ENCODE data around the gene RIPK1. TPM values are rescaled to one million over a fixed set of nuclear protein-coding genes. Genes with fewer than 3 reads are reported as not detected.
"Not testable (repeated sequence)": the region's sequence is repeated elsewhere in the genome, so short reads cannot be mapped to it uniquely, and the experiment has no call there.

RIPK1 gene
- total RNA-seq, 1 donor from 2014 or later: 29.9 TPM

DNA sequence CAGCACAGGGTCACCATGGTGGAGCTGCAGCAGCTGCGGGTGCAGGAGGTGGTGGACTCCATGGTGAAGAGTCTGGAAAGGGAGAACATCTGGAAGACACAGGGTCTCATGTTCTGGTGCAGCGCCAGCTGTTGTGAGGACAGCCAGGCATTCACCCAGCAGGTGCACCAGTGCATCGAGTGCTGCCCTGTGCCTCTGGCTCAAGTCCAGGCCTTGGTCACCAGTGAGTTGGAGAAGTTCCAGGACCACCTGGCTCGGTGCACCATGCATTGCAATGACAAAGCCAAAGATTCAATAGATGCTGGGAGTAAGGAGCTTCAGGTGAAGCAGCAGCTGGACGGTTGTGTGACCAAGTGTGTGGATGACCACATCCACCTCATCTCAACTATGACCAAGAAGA lies 22.9 kb upstream of the RIPK1 start:
- intact Hi-C loops (cut with micrococcal nuclease): no loop called here

DNA sequence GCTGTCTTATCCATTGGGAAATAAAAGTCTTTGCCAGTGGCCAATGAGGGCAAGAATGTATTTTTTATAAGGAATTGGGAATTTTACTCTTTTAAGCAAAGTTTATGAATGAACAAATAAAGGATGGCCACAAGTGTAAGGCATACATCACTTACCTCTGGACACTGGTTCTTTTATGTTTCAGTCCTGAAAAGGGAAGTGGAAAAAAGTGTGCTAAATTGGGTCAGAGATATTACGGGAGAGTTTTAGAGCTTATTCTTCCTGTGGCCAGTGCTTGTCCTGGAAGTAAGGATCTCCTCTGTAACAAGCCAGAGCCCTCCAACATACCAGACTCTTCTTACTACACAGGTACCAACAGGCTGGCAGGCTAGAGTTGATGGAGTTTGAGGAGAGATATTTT lies 22.5 kb upstream of the RIPK1 start:
- intact Hi-C loops (cut with micrococcal nuclease): no loop called here

DNA sequence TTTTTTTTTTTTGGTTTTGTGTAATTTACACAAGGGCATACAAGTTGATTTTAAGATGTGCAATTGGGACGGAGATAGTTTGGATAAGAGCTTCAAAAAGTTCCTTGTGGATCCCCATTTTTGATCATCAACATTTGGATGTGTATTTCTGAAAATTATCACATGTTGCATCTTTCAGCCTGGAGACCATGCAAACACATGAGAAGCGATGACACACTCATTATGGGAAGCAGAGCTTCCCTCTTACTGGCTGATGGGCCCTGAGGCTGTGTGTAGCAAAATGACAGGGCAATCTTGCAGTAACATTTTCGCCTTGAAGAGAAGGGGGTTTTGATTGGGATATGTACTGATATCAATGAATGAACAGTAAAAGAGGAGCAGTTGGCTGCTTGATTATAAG lies 22.0 kb upstream of the RIPK1 start:
- intact Hi-C loops (cut with micrococcal nuclease): no loop called here

DNA sequence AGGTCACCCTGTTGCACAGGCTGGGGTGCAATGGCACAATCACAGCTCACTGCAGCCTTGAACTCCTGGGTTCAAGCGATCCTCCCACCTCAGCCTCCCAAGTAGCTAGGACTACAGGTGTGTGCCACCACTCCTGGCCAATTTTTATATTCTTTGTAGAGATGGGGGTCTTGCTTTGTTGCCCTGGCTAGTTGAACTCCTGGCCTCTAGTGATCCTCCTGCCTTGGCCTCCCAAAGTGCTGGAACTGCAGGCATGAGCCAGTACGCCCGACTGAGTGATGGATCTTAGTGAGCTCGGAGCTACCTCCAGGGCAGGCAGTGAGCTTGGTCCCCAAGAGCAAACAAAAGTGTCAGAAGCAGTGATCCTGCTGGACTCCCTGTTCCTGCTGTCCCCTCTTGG lies 20.3 kb upstream of the RIPK1 start:
- intact Hi-C loops (cut with micrococcal nuclease): not testable (repeated sequence)

DNA sequence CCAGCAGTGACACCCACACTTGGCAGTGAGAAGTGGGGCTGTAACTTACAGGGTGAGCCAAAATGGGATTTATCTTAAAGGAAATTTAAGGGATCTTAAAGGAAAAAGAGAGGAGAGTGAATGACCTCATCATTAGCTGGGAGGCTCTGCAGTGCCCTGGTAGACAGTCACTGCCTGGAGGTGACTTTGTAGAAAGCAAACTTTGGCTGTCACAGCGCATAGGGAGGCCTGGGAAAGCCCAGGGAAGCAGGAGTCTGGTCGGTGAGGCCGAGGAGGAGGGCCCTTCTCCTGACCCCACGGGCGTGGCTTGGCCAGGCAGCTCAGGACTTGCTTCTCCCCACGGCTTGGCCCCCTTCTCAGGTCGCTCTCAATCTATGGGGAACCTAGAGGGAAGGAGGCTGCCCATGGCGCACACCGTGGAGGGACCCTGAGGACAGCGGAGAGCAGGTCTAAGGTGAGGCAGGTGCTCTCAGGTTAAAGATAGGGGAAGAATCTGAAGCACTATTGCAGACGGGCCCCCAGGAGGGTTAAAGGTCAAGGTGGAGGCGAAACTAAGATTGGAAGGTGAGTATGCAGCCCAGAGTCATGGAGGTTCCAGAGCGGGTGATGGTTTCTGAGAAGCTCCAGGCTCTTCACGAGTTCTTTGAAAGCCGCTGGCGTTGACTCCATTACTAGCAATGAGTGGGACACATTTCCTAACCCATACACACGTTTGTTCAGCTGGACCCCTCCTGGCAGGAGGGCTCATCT lies 15.6 kb upstream of the RIPK1 start:
- intact Hi-C loops (cut with micrococcal nuclease): loop anchor here (1.0 to 5.0 kb wide), 4 partner anchors 16 to 210 kb away; partner anchors contain the start of genes NQO2, RIPK1 and SERPINB1

DNA sequence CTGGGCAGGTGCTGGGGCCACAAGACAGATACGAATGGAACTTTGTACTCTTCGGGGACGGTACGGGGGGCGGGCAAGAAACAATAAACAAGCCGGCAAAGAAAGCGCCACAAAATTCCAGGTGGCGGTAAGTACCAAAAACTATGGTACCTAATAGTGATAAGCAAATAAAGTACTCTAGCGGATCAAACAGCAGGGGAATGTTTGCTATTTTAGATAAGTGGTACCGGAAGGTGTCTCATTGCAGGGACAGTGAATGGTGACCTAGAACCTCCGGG lies 15.1 kb upstream of the RIPK1 start:
- intact Hi-C loops (cut with micrococcal nuclease): loop anchor here (1.0 to 5.0 kb wide), 4 partner anchors 16 to 211 kb away; partner anchors contain the start of genes NQO2, RIPK1 and SERPINB1

DNA sequence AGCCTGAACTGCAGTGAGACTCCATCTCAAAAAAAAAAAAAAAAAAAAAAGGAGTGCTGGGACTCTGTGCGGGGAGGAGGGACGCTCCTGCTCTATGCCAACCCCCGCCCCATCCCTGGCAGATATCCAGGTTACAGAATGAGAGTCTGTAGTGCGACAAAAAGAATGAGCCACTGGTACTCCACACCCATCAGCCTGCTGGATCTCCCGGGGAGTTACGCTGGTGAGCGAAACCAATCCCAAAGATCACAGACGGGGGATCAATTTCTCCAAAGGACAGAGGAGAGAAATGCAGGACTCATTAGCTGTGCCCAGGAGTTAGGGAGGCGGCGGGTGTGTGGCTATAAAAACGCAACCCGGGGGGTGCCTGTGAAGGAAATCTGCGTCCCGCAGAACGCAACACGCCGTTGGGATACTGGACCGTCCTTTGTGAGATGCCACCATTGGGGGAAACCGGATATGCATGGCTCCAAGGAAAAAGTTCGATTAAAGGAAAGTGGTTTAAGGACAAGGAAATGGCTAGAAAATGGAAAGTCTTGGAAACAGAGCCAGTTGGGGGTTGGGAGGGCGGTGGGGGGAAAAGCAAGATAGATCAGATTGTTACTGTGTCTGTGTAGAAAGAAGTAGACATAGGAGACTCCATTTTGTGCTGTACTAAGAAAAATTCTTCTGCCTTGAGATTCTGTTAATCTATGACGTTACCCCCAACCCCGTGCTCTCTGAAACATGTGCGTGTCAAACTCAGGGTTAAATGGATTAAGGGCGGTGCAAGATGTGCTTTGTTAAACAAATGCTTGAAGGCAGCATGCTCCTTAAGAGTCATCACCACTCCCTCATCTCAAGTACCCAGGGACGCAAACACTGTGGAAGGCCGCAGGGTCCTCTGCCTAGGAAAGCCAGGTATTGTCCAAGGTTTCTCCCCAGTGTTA lies 13.8 kb upstream of the RIPK1 start:
- intact Hi-C loops (cut with micrococcal nuclease): loop anchor here (5.0 kb wide), 1 partner anchor 212 kb away; the partner anchor contains the start of gene SERPINB1

DNA sequence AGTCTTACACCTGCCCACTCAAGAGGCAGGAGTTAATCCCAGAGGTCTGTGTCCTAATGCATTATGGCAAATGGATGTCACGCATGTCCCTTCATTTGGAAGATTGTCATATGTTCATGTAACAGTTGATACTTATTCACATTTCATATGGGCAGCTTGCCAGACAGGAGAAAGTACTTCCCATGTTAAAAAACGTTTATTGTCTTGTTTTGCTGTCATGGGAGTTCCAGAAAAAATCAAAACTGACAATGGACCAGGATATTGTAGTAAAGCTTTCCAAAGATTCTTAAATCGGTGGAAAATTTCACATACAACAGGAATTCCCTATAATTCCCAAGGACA lies 13.2 kb upstream of the RIPK1 start:
- intact Hi-C loops (cut with micrococcal nuclease): not testable (repeated sequence)

DNA sequence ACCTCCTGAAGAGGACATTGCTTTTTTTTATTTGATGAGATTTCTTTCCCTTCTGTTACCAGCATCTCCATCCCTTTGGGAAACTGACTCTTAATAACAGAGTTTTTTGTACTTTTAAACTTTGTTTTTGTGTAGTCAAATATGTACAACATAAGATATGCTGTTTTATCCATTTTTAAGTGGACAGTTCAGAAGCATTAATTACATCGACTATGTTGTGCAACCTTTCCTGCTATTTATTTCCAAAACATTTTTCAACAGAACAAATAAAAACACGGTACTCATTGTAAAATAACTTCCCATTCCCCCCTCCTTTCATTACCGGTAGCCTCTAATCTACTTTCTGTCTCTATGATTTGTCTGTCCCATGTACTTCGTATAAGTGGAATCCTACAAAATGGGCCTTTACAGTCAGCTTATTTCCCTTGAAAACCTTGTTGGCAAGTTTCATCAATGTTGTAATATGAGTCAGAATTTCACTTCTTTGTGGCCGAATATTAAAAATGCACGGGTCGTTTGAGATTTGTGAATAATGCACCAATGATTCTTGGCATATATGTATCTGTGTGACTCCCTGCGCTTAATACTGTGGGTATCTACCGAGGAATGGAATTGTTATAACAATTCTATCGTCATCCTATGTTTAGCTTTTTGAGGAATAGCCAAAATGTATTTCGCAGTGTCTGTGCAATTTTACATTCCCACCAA lies 11.1 kb upstream of the RIPK1 start:
- intact Hi-C loops (cut with micrococcal nuclease): no loop called here

DNA sequence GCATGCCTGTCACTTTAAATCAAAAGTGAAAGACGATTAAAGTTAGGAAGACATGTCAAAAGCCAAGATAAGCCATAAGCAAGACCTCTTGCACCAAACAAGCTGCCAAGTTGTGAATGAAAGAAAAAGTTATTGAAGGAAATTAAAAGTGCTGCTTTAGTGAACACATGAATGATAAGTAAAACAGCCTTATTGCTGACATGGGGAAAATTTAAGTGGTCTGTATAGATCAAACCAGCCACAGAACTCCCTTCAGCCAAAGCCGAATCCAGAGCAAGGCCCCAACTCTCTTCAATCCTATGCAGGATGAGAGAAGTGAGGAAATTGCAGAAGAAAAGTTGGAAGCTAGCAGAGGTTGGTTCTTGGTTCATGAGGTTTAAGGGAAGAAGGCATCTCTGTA lies 9.3 kb upstream of the RIPK1 start:
- intact Hi-C loops (cut with micrococcal nuclease): no loop called here

DNA sequence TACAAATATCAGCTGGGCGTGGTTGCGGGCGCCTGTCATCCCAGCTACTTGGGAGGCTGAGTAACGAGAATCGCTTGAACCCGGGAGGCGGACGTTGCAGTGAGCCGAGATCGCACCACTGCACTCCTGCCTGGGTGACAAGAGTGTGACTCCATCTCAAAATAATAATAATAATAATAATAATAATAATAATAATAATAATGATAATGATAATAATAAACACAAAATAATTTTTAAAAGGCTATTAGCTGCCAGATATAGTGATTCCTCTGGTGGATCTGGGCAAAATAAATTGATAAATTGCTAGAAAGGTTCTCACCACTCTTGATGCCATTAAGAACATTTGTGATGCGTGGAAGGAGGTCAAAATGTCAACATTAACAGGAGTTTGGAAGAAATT lies 8.2 kb upstream of the RIPK1 start:
- intact Hi-C loops (cut with micrococcal nuclease): loop anchor here (5.0 kb wide), 1 partner anchor 268 kb away; no protein-coding TSS in a partner anchor

DNA sequence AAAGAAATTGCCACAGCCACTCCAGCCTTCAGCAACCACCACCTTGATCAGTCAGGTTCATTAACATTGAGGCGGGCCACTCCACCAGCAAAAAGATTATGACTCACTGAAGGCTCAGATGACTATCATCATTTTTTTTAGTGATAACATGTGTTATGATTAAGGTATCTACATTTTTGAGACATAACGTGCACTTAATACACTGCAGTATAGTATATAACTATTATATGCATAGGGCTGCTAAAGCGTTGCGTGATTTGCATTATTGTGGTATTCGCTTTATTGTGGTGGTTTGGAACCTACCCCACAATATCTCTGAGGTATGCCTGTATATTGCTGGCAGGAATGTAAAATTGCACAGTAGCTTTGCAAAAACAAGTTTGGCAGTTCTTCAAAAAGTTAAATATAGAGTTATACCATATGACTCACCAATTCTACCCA lies 6.8 kb upstream of the RIPK1 start:
- intact Hi-C loops (cut with micrococcal nuclease): loop anchor here (5.0 kb wide), 1 partner anchor 269 kb away; no protein-coding TSS in a partner anchor

DNA sequence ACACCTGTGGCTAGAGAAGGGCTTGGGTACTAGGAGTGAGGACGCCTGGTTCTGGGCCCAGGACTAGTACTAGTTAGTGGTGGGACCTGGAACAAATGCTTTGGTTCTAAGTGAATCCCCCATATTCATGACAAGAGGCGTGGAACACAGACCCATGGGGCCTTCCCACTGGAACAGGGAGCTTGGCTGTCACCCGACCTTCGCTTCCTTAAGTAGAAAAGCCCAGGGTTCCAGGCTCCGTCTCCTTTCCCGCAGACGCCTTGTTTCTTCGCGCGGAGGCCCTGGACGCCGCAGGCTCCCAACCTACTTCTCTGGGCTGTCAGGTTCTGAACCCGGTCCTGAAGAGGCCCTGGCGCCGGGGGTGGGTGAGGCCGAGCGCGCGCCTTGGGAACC lies 5.0 kb upstream of the RIPK1 start:
- intact Hi-C loops (cut with micrococcal nuclease): loop anchor here (5.0 kb wide), 1 partner anchor 271 kb away; no protein-coding TSS in a partner anchor

DNA sequence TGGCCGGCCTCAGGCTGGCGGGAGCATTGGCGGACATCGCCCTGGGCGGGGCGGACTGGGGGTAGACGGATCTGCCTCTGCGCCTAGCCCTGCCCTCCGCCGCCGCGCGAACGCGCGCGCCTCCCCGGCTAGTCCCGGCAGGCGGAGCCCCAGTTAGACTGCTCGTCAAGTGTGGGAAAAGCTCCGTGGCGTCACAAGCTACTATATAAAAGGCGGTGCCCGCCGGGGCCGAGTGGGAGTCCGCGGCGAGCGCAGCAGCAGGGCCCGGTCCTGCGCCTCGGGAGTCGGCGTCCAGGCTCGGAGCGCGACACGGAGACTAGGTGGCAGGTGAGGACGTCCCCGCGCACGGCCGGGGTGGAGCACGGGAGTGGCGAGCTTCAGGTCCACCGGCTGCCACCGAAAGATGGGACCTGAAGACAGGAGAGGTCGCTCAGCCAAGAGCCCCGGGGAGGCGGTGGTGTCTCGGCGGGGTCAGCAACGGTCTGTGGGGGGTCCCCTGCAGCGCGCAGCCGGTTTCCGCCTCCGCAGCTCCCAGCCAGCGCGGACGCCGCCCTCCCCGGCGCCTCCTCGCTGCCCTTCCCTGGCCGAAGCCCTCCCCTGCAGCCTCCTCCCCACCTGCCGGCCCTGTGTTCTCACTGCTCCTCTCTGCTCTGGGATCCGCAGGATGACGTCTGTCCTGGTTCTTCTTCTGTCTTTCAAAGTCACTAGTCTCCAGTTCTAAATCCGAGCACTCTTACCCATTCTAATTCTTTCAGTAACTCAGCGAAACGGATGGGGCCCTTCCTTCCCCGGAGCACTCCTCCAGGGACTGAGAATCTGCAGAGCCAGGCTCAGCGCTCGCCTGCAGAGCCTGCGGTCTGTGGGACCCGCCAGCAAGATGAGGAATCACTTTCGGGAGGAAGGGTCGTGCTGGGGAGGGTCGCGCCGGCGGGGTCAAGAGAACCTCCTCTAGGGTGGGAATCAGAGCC lies 4.3 kb upstream of the RIPK1 start:
- intact Hi-C loops (cut with micrococcal nuclease): loop anchor here (5.0 kb wide), 1 partner anchor 272 kb away; no protein-coding TSS in a partner anchor

DNA sequence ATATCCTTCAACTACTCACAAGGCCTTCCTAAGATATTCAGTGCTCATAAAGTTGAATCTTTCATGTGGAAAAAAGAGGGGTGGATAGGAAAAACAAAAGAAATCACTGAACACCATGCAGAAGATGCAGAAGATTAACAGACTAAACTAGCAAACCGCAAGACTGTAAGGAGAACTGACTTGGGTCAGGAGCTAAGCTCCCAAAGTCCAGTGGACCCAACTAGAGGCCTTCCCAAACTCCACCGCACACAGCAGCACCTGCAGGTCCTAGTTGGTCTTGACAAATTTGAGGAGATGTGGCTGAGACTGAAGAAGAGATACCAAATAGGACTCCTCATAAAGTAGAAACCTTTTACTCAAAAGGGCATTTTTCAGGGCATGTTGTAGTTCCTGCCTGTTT lies 3.3 kb downstream of the RIPK1 start:
- intact Hi-C loops (cut with micrococcal nuclease): no loop called here

DNA sequence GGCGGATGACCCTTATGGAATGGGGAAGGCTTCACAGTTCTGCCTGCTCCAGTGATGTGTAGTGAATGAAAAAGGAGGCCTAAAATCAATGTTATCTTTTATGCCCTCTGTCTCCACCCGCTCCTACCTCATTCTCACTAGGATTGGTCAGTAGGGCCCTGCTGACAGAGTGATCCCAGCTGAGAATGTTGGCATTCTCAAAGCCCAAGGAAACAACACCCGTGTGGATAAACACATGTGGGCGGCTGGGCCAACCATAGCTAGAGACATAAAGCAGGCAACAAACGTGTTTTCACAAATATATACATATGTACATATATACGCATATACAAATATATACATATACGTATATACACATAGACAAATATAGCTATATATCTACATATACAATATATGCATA lies 4.5 kb downstream of the RIPK1 start:
- intact Hi-C loops (cut with micrococcal nuclease): no loop called here

DNA sequence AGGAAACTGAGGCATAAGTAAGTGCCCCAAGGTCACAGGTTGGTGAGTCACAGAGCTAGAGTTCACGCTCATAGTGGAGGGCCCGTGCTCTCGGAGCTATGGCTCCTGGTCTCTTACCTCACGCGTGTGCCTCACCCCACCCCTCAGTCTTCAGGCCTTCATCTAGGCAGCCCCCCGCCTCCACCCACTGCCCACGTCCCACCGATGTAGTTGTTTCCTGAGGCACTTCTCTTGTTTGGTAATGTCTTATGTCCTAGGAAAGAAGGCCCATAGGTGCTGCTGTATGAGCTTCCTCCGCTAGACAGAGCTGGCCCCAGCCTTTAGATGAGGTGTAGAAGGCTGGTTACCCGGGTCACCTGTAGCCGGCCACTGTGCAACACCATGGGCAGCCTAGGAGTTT lies 5.1 kb downstream of the RIPK1 start:
- intact Hi-C loops (cut with micrococcal nuclease): no loop called here

DNA sequence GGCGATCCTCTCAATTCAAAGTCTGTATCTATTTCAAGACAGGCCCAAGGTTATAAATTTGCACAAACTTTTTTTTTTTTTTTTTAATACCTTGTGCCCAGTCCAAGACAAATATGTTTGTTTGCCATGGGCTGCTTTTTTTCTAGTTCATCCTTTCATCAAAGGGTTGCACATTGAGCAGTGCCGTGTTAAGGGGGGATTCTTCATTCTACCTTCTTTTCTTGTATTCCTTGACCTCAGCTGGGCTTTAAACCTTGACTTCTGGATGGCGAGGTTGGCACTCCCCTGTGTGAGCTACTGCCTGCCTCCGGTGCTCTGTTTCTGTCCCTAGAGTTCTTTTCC lies 7.4 kb downstream of the RIPK1 start:
- intact Hi-C loops (cut with micrococcal nuclease): no loop called here

DNA sequence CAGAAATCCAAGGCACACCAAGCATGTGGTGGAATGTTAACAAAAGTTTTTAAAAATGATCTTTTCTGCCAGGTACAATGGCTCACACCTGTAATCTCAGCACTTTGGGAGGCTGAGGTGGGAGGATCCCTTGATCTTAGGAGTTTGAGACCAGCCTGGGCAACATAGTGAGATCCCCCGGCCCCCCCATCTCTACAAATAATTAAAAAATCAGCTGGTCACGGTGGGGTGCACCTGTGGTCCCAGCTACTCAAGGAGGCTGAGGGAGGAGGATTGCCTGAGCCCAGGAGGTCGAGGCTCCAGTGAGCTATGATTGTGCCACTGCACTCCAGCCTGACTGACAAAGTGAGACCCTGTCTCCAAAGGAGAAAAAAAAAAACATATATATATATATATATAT lies 8.0 kb downstream of the RIPK1 start:
- intact Hi-C loops (cut with micrococcal nuclease): no loop called here

DNA sequence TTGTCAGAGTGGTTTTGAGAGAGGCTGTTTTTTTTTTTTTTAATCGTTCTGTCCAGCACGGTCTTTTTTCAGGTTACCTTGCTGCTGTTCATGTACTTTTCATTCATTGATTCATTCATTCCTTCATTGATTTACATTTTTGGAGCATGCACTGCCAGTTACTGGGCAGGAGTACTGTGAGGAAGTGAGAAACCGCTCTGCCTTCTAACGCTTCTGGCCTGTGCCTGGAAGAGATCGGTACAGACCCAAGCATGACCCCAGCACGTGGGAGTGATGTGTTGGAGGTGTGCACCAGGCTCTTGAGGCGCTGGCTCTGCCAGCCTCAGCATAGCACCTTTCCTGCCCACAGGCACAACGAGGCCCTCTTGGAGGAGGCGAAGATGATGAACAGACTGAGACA lies 9.1 kb downstream of the RIPK1 start:
- intact Hi-C loops (cut with micrococcal nuclease): no loop called here

DNA sequence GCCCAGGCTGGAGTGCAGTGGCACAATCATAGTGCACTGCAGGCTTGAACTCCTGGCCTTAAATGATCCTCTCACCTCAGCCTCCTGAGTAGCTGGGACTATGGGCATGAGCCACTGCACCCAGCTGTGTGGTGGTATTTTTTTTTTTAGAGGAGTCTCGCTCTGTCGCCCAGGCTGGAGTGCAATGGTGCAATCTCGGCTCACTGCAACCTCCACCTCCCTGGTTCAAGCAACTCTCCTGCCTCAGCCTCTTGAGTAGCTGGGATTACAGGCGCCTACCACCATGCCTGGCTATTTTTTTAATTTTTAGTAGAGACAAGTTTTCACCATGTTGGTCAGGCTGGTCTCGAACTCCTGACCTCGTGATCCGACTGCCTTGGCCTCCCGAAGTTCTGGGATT lies 10.7 kb downstream of the RIPK1 start:
- intact Hi-C loops (cut with micrococcal nuclease): not testable (repeated sequence)

All from T-helper 2 cell treated with Interferon-gamma antibody and Interleukin-4, amounts not matched to agents 100 ng/mL and 5 ng/mL, for 36 hours (primary cell).